ENCODE data around the gene MANEAL.
"Not testable (repeated sequence)": the region's sequence is repeated elsewhere in the genome, so short reads cannot be mapped to it uniquely, and the experiment has no call there.

Gene MANEAL, protein sequence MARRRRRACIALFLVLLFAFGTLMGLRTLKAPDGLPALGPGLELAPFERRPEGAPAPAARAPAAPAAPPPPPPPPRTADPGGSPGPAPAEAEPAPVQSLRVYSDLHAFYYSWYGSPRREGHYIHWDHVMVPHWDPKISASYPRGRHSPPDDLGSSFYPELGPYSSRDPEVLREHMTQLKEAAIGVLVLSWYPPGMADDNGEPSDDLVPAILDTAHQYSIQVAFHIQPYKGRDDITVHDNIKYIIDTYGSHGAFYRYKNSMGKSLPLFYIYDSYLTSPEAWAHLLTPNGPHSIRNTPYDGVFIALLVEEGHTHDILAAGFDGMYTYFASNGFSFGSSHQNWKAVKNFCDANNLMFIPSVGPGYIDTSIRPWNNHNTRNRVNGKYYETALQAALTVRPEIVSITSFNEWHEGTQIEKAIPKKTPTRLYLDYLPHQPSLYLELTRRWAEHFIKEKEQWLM

DNA sequence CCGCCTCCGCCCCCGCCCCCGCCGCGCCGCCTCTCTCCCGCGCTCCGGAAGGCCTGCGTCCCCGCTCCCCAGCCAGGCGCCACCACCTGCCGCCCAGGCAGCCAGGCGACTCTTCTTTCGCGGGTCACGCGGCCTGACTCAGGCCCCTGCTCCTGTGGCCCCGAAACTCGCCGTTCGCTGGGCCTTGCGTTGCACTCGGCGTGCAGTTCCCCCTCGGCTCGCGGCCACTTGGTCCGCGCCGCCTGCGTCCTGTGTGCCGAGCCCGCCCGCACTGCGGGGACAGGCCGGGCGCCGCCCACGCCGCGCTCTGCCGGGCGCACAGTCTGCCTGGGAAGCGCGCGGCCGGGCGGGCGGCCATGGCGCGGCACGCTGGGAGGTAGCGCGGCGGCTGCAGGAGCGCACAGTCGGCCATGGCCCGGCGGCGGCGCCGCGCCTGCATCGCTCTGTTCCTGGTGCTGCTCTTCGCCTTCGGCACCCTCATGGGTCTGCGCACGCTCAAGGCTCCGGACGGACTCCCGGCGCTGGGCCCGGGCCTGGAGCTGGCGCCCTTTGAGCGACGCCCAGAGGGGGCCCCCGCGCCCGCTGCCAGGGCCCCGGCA is at the start of gene MANEAL:
Gene MANEAL, plus strand, starts transcription at position 75 of the 599 bp plus-strand sequence. Its CDS starts 336 bp downstream, at position 411.
- peak; percentile 37 for DNase-seq

DNA sequence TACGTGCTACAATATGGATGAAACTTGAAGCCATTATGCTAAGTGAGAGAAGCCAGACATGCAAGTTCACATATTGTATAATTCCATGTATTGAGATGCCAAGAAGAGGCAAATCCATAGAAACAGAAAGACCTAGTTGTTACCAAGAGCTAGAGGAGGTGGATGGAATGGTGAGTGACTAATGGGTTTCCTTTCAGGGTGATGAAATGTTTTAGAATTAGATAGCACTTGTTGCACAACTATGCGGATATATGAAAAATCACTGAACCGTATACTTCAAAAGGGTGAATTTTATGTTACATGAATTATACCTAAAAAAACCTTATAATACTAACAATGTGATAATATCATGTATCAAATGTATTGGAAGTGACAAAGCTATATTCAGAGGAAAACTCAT is 46.8 kb upstream of the MANEAL start:
- no peak for DNase-seq

DNA sequence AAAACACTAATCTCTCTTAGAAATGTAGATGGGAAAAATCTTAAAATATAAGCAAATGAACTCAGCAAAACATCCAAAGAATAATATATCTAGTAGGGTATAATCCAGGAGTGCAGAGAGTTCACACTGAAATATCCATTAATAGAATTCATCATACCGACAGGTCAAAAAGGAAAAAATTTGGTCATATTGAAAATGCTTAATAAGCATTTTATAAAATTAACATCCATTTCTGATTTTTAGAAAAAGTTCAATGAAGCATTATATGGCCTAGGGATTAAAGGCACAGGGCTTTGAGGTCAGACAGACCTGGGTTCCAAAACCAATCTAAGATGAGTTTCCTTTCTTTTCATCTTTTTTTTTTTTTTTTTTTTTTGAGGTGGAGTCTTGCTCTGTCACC is 45.1 kb upstream of the MANEAL start:
- DNase-seq, result no peak

DNA sequence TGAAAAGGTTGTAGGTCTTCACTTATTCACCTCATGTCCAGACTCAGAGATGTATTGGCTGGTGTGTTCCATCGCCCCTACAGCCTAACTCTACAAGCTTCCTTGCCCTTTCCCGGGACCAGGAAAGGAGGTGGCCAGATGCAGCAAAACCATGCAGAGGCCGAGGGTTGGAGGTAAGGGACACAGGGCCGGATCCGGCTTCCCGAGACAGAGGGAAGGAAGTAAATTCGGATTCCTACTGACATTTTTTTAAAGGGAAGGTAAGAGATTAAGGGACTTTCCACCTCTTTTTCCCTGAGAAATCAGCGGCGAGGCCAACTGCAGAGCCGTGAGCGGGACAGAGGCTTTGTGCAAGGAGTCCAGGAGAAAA is 41.4 kb upstream of the MANEAL start:
- no peak for DNase-seq

DNA sequence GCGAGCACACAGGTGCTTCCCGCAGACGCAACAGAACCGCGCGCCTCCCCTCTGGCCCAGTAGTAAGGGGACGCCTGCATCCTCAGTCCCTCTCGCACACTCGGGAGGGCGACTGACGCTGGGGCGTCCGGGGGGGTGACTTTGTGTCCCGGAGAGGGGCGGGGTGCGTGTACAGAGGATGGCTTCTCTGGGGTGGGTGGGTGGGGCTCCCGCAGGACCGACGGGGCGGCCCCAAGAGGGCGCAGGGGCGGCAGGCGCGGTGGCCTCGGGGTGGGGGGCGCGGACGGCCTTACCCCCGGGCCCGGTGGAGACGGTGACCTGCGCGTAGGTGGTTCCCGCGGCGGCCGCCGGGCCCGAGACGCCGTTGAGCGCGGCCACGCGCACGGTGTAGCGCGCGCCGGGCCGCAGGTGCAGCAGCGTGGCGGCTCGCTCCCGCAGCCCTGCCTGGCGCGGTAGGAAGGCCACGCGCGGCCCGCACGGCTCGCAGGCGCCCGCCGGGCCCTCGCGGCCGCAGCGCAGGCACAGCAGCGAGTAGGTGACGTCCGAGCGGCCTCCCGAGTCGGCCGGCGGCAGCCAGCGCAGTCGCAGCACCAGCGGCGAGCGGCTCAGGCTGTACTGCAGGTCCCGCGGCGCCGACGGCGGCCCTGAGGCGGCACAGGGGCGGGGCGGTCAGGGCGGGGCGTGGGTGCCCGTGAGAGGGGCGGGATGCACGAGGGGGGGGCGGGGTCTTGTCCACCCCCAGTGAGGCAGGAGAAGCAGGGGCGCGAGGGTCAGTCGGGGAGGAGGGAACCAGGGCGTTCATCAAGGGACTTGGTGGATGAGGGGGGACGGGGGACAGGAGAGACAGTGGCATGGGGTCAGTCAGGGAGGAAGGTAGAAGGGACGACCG is 40.8 kb upstream of the MANEAL start:
- peak; percentile 25 for DNase-seq

DNA sequence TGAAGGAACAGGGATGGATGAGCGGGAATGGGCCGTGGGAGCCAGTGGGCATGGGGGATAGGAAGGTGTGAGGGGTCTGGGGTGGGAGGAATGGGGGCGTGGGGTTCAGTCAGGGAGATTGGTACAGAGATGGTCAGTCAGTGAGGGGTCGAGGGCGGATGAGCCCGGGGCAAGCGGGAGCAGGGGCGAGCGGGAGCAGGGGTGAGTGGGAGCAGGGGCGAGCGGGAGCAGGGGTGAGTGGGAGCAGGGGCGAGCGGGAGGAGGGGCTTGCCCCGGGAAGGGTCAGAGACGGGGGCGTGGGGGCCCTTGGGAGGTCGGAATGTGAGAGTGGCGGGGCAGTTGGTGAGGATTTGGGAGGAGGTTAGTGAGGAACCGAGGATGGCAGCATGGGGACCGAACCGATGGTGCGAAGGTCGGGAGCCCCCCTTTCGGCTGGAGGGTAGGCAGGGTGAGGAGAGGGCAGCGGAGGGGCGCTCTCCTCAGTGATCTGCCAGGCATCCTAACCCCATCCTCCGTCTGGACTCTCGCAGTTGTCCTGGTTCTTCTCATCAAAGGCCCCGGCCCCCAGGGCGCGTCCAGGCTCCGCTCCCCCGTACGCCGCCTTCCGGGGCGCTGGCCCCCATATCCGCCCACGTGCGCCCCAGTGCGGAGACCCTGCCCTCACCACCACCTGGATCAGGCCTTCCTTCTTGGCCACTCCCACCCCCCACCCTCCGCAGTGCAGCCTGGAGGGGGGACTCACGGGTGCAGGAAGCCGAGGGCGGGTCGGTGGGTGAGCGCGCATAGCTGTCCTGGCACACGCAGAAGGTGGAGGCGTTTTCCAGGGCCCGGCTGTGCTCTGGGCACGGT is 40.0 kb upstream of the MANEAL start:
- no peak for DNase-seq

DNA sequence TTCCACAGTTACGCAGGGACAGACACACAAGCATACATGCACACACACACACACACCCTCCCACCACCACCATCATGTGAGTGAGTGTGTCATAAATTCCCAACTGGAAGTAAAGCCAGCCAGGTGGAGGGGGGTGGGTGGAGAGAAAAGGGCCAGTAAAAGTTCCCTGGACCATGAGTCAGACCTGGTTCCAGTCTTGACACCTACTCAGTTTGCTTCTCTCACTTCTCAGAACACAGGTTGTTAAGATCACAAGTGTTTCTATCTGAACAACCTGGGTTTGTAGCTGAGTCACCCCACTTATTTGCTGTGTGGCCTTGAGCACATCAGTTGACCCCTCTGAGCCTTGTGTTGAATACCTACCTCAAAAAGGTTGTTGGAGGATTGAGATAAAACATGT is 38.4 kb upstream of the MANEAL start:
- peak; percentile 22 for DNase-seq

DNA sequence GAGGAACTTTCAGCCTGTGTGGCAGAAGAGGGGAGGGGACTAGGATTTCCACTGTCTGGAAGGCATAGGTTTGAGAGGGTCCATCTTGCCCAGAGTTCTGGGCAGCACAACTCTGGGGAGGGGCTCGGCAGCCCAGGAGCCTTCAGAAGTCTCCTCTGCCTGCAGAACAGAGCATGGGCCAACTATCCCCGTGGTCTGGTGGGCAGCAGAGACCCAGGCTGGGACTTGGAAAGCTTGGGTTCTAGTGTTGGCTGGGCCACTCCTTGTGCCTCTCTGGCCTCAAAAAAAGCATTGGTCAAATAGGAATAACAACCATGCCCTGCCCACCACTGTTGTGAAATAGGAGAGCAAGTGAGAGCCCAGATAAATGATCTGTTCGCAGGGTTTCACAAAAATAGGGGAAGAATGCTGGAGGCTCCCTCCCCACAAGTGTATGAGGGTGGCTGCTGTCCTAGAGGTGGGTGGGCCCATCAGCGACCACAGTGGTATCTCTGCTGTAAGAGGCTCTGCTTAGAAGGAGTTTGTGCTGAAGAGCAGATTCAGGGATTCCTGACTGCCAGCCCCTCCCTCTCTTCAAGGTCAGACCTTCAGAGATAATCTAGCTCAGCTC is 37.6 kb upstream of the MANEAL start:
- DNase-seq, result no peak

DNA sequence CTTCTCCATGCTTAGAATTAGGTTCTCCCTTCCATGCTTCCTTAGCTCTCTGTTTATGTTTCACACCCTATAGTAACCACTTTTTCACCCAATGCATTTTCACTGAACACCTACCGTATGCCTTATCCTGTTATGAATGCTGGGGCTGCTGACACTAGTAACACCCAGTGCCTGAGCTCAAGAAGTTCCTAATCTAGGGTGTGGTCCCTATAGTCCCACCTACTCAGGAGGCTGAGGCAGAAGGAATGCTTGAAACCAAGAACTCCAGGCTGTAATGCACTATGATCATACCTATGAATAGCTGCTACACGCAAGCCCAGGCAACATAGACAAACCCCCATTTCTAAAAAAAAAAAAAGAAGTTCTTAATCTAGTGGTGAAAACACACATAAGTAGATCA is 34.2 kb upstream of the MANEAL start:
- DNase-seq, result no peak

DNA sequence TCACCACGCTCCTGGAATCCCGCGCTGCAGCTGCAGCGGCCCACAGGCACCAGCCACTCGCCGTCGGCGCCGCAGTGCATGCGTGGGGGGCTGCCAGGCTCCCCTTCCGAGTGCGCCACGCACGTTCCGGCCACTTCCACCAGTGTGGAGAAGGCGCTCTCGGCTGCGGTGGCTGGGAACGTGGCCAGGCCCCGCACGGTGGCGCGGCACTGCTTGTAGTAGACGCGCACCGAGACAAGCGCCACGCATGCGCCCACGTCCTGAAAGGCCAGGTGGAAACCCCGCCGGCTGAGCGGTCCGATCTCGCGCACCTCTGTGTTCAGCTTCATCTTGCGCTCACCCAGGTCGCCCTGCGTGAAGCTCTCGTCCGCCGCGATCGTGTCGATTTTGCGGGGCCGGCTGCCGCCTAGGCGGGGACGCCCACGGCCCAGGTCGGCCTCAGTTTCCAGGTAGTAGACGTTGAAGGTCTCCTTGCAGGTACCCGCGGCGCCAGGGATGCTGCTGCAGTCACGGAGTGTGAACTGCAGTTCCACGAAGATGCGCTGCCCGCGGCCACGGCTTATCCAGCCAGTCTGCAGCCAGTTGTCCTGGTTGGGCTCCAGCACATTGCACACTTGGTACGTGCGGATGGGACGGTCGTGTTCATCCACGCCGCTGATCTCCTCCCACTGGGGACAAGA is 32.1 kb upstream of the MANEAL start:
- DNase-seq, result no peak

DNA sequence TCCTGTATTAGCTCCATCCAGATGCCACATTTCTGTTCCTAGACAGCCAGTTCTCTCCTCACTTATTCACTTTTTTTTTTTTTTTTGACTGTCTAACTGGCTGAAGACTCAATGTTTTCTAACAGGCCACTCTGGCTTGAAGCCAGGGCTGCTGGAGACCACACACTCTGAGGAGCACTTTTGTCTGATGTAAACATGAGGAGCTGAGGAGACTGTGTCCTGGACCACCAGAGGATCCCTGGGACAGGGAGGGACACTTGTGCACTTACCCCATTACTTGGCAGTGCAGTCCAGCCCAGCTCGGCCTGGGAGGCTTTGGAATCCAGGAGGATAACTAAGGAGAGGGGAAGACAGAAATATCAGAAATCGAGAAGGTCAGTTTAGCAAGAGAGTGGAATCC is 31.1 kb upstream of the MANEAL start:
- no peak for DNase-seq

DNA sequence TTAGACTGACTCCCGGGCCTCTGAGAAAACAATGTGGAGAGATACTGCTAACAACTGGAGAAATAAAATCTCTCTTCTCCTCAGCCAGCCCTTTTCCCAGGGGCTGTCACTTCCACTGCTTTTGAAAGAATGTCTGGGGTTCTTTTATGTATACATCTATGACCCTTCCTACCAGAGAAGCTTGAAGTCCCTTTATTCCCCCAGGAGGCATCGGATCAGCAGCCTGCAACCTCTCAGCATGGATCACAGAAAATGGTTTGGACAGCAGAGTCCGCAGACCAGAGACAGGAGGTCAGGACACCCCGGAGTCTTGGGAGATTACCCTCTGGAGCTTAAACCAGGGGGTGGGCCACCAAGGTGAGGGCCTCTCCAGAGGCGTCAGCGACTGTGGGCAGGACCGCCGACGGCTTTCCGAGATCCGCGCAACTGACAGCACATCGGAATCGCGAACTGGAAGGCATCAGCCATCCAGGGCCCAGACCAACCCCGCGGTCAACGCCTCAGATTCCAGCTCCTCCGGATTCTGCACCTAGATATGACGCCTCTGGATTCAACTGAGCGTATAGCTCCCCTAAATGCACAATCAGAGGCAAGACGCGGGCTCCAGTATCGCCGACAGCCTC is 29.7 kb upstream of the MANEAL start:
- DNase-seq, result no peak

DNA sequence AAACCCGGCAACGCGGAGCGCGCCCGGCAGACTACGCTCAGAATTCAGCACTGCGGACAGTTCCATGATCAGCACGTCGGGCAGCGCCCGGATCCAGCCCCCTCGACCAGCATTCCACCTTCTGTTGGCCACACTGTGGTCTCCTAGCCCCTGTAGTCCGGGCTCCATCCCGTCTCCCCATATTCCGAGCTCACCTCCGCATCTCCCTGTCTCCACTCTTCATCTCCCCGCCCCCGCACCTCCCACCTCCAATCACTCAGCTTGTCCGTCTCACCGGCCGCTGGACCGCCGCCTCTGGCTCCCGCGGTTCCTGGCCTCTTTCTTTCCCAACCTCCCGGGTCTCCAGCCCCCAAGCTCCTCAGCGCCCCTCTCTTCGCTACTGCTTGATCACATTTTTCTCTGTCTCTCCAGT is 29.2 kb upstream of the MANEAL start:
- peak; percentile 40 for DNase-seq

DNA sequence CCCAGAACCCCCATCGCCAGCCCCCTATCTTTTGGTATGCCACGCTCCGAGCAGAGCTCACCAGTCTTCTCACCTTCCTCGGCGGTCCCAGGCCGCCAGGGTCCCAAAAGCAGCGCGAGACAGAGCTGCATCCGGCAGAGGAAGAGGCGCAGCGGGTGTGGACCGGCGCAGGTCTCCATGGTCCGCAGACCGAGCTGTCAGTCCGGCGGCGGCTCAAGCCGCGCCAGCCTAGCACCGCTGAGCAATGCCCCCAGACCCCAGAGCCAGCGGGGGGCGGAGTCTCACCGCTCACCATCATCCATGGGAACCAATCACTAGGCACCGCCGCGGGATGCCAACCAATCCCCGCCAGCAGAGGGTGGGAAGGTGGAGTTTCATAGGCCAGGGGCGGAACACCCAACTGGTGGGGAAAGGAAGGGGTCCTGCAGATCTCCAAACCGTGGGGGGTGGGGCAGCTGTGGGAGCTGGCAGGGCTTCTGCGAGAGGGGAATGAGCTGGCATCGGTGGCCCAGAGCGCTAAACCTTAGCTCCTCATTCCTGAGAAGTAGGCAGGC is 28.7 kb upstream of the MANEAL start, which contains the start of gene EPHA10:
Gene EPHA10, minus strand, starts transcription at position 233 of the 554 bp plus-strand sequence. Its CDS starts 54 bp downstream, at position 179.
- no peak for DNase-seq

DNA sequence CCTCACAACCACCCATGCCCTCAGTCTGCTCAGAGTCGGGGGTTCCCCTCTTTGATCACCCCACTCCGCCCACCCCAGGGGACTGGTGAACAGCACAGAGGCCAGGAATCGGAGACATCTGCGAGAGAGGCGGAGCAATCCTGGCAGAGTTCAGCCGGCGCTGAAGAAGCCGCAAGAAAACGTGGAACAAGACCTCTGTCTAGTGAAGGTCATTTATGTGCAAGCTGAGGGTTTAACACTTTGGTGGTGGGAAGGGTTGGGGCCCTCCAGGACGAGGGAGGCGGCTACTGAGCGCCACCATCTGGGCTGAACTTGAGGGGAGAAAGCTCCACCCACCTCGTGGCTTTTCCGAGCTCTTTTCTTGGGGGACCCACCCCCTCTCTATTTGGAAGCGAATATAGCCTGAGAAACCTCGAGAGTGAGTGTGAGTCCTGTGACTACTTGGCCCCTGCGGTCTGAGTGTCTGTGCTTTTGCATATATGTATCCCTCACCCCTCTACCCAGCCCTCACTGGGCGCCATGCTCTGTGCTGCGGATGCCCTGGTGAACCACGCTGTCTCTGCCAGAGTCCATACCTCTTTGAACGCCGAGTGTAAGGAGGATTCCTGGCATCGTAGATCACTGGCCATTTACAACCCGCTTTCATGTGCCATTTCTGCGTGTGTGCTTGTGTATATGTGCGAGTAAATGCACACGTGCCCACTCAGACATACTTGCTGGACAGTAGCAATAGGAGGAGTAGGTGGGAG is 27.6 kb upstream of the MANEAL start:
- peak; percentile 19 for DNase-seq

DNA sequence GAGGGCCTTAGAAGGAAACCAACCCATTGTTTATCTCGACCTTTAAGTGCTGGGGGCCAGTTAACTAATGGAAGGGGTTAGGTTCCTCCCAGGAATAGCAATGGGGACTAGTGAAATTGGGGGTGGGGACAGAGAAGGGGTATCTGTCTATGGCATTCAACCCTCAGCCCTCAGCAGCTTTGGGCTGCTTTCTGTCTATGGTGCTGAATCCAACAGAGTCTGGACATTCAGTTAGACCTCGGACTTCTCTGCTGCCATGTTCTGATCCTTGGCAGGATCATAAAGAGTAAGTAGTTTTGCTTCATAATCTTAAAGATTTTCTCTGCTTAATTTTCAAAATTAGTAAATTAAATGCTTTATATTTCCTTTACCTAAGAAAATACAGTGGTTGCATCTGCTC is 26.2 kb upstream of the MANEAL start:
- no peak for DNase-seq

DNA sequence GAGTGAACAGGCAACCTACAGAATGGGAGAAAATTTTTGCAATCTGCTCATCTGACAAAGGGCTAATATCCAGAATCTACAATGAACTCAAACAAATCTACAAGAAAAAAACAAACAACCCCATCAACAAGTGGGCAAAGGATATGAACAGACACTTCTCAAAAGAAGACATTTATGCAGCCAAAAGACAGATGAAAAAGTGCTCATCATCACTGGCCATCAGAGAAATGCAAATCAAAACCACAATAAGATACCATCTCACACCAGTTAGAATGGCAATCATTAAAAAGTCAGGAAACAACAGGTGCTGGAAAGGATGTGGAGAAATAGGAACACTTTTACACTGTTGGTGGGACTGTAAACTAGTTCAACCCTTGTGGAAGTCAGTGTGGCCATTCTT is 22.2 kb upstream of the MANEAL start:
- not testable (repeated sequence) for DNase-seq

DNA sequence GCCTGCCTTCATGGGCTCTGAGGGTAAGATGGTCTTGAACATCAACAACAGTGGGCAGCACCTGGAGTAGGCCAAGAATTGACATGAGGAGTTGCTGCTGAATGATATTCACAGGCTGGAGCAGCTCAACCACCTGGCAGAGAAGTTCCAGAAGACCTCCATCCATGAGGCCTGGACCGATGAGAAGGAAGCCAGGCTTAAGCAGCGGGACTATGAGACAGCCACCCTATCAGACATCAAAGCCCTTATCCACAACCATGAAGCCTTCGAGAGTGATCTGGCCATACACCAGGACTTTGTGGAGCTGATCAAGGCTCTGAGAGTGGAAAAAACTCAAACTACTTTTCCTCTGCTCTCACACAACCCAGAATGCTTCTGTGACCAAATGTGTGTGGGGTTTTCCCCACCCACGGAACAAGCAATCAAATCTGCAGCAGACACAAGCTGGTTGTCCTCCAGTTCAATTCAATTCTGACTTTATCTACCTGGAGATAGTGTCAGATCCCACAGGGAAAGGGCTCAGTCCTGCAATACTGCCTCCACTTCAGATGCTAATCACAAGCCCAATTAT is 16.6 kb upstream of the MANEAL start:
- peak; percentile 30 for DNase-seq

DNA sequence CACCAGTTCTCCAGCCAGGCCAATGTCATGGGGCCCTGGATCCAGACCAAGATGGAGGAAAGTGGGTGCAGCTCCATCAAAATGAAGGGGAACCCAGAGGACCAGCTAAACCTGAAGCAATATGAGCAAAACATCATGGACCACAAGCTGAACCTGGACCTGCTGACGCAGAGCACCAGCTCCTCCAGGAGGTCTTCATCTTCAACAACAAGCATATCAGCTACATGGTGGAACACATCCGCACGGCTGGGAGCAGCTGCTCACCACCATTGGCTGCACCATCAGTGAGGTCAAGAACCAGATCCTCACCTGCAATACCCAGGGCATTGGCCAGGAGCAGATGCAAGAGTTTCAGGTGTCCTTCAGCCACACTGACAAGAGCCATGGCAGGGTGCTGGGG is 15.0 kb upstream of the MANEAL start:
- DNase-seq, result no peak
